Tongue (tissue), 3 donors: ENCODE measurements around the gene MPHOSPH6. TPM values are rescaled to one million over a fixed set of nuclear protein-coding genes. Genes with fewer than 3 reads are reported as not detected.
"Not testable (repeated sequence)": the region's sequence is repeated elsewhere in the genome, so short reads cannot be mapped to it uniquely, and the experiment has no call there.

Experiments used
- DNase-seq: peaks from one replicate; pipeline ENCODE4 v3.0.0-alpha.2; 2015
- small RNA-seq: library from RNA; depleted of rRNA; stranded (forward); fragments of <200 nt; gene quantifications from one replicate; pipeline ENCODE3, GENCODE V24; 2014; ENCODE audit warnings: low replicate concordance
- total RNA-seq: library from RNA; depleted of rRNA; stranded (reverse); fragments of >200 nt; gene quantifications from one replicate; pipeline ENCODE4 v1.2.3, GENCODE V29; 2014

Gene MPHOSPH6
- total RNA-seq, 1 donor from 2014 or later: 31.5 TPM

DNA sequence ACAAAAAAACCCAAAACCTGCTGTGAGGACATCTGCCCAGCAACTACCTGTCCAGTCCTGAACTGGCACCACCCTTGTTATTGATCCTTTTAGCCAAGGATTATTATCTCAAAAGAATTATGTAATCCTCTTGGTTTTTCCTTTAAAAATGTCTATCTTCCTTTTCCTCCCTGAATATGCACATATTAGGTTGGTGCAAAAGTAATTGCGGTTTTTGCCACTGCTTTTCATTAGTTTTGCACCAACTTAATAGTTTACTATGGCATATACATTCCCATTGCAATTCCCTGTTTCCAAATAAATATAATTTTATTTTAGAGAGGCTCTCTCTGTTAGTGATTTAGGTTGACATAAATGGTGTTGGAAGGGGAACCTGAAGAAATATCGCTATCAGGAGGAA lies 51.3 kb downstream of the MPHOSPH6 start:
- no peak for DNase-seq

DNA sequence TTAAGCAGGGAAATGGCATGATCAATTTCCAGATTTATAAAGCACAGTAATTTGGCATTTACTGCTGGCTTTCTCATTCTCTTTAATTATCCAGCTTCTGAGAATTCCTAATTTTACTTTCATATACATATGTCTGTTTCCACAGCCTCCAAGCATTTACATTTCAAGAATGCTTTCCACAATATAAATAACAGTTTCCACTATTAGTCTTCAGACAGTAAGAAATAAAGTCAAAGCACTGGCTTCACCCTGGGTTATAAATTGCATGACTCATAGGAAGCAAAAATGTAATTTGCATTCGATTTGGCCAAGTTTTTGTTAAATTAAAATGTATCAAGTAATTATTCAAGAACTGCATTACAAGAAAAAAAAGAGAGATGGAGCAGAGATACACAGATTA lies 53.5 kb downstream of the MPHOSPH6 start:
- no peak for DNase-seq

DNA sequence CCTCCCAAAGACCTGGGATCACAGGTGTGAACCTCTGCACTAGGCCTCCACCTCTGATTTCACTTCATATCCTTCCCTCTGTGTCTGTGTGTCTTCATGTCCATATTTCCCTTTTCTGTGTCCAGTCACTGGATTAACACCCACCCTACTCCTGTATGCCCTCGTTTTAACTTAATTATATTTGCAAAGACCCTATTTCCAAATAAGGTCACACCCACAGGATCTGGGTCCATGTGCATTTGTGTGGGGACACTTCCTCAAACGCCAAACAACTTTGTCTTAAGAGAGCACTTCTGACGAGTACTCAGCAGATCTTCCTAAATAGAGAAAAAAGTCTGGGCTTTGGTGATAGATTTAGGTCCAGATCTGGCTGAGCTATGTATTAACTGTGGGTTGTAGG lies 56.3 kb downstream of the MPHOSPH6 start:
- DNase-seq: no peak

DNA sequence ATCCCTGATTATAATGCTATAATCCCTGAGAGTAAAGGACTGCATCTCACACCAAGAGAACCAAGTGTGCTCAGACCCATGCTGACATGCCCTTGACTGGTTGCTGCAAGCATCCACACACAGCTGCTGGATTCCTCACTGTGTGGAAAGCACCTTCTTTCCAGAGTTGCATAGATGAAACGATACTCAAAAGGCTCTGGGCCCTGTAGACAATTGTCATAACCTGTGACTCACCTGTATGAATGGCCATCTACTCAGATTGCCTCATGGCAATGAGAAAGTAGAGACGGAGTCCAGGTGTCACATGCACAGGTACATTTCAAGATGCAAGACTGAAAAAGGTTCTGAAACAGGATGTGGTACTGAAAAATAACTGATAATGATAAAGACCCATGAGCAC lies 58.1 kb downstream of the MPHOSPH6 start:
- DNase-seq: no peak

DNA sequence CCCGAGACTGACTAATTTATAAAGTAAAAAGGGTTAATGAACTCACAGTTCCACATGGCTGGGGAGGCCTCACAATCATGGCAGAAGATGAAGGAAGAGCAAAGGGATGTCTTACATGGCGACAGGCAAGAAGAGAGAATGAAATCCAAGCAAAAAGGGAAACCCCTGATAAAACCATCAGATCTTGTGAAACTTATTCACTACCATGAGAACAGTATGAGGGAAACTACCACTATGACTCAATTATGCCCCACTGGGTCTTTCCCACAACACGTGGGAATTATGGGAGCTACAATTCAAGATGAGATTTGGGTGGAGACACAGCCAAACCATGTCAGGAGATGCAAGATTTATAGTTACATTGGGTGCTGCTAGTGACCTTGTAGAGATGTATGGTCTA lies 60.8 kb downstream of the MPHOSPH6 start:
- DNase-seq: not testable (repeated sequence)

DNA sequence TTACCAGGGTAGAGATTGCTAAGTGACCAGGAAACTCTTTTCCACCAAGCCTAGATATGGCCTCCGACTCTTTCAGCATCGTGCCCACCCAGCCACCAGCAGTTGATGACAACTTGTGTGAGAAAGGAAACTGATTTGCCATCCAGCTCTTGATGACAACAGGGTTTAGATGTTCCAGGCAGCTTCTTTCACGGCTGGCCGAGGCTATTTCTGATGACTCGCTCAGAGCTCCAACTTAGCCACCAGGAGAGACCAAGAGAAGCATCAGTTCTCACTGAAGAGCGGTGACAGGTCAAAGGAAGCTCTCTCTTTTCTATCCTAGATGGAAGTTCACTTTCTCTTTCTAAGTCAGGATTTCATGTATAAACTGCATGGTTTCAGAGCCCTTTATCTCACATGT lies 61.2 kb downstream of the MPHOSPH6 start:
- DNase-seq: no peak

DNA sequence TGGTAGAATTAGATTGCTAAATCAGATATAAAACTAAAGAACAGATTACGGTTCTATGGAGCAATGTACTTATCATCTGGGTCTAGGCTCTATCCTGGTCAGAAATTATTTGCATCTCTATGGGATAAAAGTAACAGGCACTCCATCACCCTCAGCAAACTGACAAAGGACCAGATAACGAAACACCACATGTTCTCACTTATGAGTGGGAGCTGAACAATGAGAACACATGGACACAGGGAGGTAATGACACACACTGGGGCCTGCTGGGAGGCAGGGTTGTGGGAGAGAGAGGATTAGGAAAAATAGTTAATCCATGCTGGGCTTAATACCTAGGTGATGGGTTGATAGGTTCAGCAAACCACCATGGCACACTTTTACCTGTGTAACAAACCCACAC lies 61.9 kb downstream of the MPHOSPH6 start:
- DNase-seq: no peak

DNA sequence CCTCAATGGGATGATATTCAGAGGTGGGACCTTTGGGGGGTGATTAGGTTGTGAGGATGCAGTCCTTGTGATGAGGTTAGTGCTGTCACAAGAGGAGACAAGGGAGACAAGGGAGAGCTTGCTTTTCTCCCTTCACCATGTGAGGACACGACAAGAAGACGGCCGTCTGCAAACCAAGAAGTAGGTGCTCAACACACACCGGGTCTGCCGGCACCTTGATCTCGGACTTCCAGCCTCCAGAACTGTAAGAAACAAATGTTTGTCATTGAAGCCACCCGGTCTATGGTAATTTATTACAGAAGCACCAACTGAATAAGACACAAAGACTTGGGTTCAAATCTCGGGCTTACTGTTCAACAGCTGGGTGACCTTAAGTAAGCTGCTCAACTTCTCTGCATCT lies 64.9 kb downstream of the MPHOSPH6 start:
- DNase-seq: no peak

Small RNA genes lying within 50 kb of the gene (small RNA-seq; reads per million reads assigned to genes)
- gene RN7SKP190: not detected

Other genes starting within 250 kb of the MPHOSPH6 start
- 7.9 TPM for gene SDR42E1, start 158.8 kb downstream of the MPHOSPH6 start, total RNA-seq
- 3.4 TPM for gene HSD17B2, start 135.0 kb downstream of the MPHOSPH6 start, total RNA-seq